ENCODE results near the gene CDH3.

The CDH3 gene

DNA sequence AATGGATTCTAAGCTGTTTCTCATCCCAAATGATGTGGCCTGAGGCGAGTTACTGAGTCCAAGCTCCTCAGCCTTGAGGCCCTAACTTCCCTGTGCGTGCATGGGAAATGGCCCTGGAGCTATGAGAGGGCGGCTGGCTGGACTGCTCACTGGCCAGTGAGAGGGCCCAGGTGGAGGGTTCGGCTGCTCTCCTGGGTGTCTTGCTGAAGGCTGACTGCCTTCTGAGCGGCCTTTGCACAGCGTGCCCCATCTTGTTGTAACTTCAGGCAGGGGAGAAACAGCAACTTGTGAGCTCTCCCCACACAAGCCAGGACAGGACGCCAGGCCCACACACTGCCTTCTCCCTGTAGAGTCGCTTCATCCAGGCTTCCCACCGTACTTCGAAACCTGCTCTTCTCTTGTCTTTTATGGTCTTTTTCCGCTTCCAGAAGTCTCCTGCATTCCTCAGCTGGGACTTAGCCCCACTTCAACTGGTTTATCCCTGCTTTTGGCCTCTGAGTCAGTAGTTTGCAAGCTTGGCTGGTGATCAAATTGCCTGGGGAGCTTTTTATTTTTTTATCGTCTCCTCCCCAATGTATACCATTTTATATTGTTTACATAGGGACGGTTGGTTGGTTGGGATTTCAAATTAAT lies 13.3 kb downstream of the CDH3 start:
- TF ChIP-seq, protein P1, sequence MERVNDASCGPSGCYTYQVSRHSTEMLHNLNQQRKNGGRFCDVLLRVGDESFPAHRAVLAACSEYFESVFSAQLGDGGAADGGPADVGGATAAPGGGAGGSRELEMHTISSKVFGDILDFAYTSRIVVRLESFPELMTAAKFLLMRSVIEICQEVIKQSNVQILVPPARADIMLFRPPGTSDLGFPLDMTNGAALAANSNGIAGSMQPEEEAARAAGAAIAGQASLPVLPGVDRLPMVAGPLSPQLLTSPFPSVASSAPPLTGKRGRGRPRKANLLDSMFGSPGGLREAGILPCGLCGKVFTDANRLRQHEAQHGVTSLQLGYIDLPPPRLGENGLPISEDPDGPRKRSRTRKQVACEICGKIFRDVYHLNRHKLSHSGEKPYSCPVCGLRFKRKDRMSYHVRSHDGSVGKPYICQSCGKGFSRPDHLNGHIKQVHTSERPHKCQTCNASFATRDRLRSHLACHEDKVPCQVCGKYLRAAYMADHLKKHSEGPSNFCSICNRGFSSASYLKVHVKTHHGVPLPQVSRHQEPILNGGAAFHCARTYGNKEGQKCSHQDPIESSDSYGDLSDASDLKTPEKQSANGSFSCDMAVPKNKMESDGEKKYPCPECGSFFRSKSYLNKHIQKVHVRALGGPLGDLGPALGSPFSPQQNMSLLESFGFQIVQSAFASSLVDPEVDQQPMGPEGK (CRISPR knock-in tag; IDR thresholded peaks at IDR 0.05; ENCODE audit: borderline replicate concordance) = no peak
- no peak for TF ChIP-seq ZC3H10 (CRISPR knock-in tag; IDR thresholded peaks at IDR 0.05)
- no peak for TF ChIP-seq PPARA (CRISPR knock-in tag; IDR thresholded peaks at IDR 0.05; ENCODE audit: borderline replicate concordance)
- TF ChIP-seq ZFP3 (CRISPR knock-in tag; IDR thresholded peaks at IDR 0.05) = no peak
- no peak for TF ChIP-seq ZFP30 (CRISPR knock-in tag; IDR thresholded peaks at IDR 0.05)
- no peak for TF ChIP-seq BACH2 (CRISPR knock-in tag; IDR thresholded peaks at IDR 0.05; ENCODE audit: borderline replicate concordance)
- TF ChIP-seq TOX (CRISPR knock-in tag; IDR thresholded peaks at IDR 0.05; ENCODE audit: borderline replicate concordance) = no peak
- no peak for TF ChIP-seq TSHZ2 (CRISPR knock-in tag; IDR thresholded peaks at IDR 0.05)
- TF ChIP-seq ZNF565 (CRISPR knock-in tag; conservative IDR thresholded peaks at IDR 0.05; ENCODE audit: low read depth) = no peak
- no peak for TF ChIP-seq ZNF70 (CRISPR knock-in tag; IDR thresholded peaks at IDR 0.05)
- TF ChIP-seq POU6F1 (CRISPR knock-in tag; IDR thresholded peaks at IDR 0.05; ENCODE audit: borderline replicate concordance, low read depth) = no peak
- no peak for TF ChIP-seq GLIS3 (CRISPR knock-in tag; IDR thresholded peaks at IDR 0.05)
- no peak for TF ChIP-seq SNAI2 (CRISPR knock-in tag; IDR thresholded peaks at IDR 0.05)
- TF ChIP-seq ARNTL (CRISPR knock-in tag; IDR thresholded peaks at IDR 0.05; ENCODE audit: borderline replicate concordance, low read depth) = no peak
- TF ChIP-seq ESRRG (CRISPR knock-in tag; IDR thresholded peaks at IDR 0.05) = no peak
- no peak for TF ChIP-seq CSRNP3 (CRISPR knock-in tag; IDR thresholded peaks at IDR 0.05)
- no peak for TF ChIP-seq ISL1 (CRISPR knock-in tag; IDR thresholded peaks at IDR 0.05)
- ATAC-seq = no peak

DNA sequence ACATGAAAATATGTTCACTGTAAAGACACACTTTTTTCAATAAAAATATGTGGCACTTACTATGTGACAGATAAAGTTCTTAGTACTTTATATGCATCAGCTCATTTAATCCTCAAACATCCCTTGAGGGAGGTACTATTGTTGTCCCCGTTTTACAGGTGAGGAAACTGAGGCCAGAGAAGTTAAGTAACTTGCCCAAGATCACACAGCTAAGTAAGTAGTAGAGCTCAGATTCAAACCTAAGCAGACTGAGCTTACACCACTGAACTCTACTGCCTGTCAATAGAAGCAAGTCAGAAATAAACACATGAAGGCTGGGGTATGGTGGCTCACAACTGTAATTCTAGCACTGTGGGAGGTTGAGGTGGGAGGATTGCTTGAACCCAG lies 13.9 kb downstream of the CDH3 start:
- TF ChIP-seq ZNF70 (CRISPR knock-in tag; IDR thresholded peaks at IDR 0.05) (no peak), ZFP3 (CRISPR knock-in tag; IDR thresholded peaks at IDR 0.05) (no peak), SNAI2 (CRISPR knock-in tag; IDR thresholded peaks at IDR 0.05) (no peak), ESRRG (CRISPR knock-in tag; IDR thresholded peaks at IDR 0.05) (no peak), ZNF565 (CRISPR knock-in tag; conservative IDR thresholded peaks at IDR 0.05; ENCODE audit: low read depth) (no peak), TCF4 (CRISPR knock-in tag; IDR thresholded peaks at IDR 0.05; ENCODE audit: borderline replicate concordance) (no peak), BACH2 (CRISPR knock-in tag; IDR thresholded peaks at IDR 0.05; ENCODE audit: borderline replicate concordance) (no peak), ZNF8 (CRISPR knock-in tag; IDR thresholded peaks at IDR 0.05) (no peak), ARNTL (CRISPR knock-in tag; IDR thresholded peaks at IDR 0.05; ENCODE audit: borderline replicate concordance, low read depth) (no peak), PPARA (CRISPR knock-in tag; IDR thresholded peaks at IDR 0.05; ENCODE audit: borderline replicate concordance) (no peak), ZFP30 (CRISPR knock-in tag; IDR thresholded peaks at IDR 0.05) (no peak), ISL1 (CRISPR knock-in tag; IDR thresholded peaks at IDR 0.05) (no peak)
- no peak for ATAC-seq

- no peak for ATAC-seq
- no peak for TF ChIP-seq CREB5 (CRISPR knock-in tag; IDR thresholded peaks at IDR 0.05; ENCODE audit: low read depth)
- no peak for TF ChIP-seq ZNF565 (CRISPR knock-in tag; conservative IDR thresholded peaks at IDR 0.05; ENCODE audit: low read depth)
- no peak for TF ChIP-seq TSHZ2 (CRISPR knock-in tag; IDR thresholded peaks at IDR 0.05)
- no peak for TF ChIP-seq ZNF70 (CRISPR knock-in tag; IDR thresholded peaks at IDR 0.05)
- no peak for TF ChIP-seq GLIS3 (CRISPR knock-in tag; IDR thresholded peaks at IDR 0.05)
- TF ChIP-seq BACH2 (CRISPR knock-in tag; IDR thresholded peaks at IDR 0.05; ENCODE audit: borderline replicate concordance) = no peak
- no peak for TF ChIP-seq POU6F1 (CRISPR knock-in tag; IDR thresholded peaks at IDR 0.05; ENCODE audit: borderline replicate concordance, low read depth)
Observed at GRCh38 chr16:68659412-68660358, 14.6 kb downstream of the CDH3 start.

All from SK-N-SH treated with all-trans-retinoic acid at 6 μM for 48 hours (cell line).